ENCODE results near the gene RPN1.

The RPN1 gene

GRCh38 chr3:128576290-128576689 lies 74.3 kb downstream of the RPN1 start:
- no peak for DNase-seq

GRCh38 chr3:128575777-128576176 lies 74.8 kb downstream of the RPN1 start:
- DNase-seq = no peak

GRCh38 chr3:128573707-128574162 lies 76.9 kb downstream of the RPN1 start:
- no peak for DNase-seq

GRCh38 chr3:128573160-128573559 lies 77.5 kb downstream of the RPN1 start:
- no peak for DNase-seq

GRCh38 chr3:128572644-128573105 lies 77.9 kb downstream of the RPN1 start:
- DNase-seq = no peak

GRCh38 chr3:128572013-128572412 lies 78.6 kb downstream of the RPN1 start:
- no peak for DNase-seq
